GM10266 (cell line): ENCODE measurements around the gene LPP.

Experiments used
- DNase-seq: peaks from one replicate; pipeline ENCODE4 v3.0.0; 2012; ENCODE audit errors: extremely low spot score
- CTCF ChIP-seq: IDR thresholded peaks from 2 replicates; pipeline ENCODE4 v1.5.1; 2012; ENCODE audit warnings: mild to moderate bottlenecking, low read depth; ENCODE audit not compliant: control insufficient read depth, insufficient read depth; ENCODE audit errors: missing control alignments

The LPP gene

GRCh38 chr3:188431040-188431439, 277.1 kb downstream of the LPP start:
- DNase-seq: no peak
- TF ChIP-seq CTCF: no peak

GRCh38 chr3:188431553-188431952, 277.6 kb downstream of the LPP start:
- no peak for DNase-seq
- TF ChIP-seq CTCF: no peak

- DNase-seq: no peak
- no peak for TF ChIP-seq CTCF
Observed at GRCh38 chr3:188432802-188433520, 279.0 kb downstream of the LPP start.

GRCh38 chr3:188433521-188434150, 279.7 kb downstream of the LPP start:
- no peak for TF ChIP-seq CTCF
- DNase-seq: no peak

- TF ChIP-seq CTCF: no peak
- DNase-seq: no peak
Observed at GRCh38 chr3:188434594-188434993, 280.6 kb downstream of the LPP start.

- no peak for TF ChIP-seq CTCF
- DNase-seq: no peak
Observed at GRCh38 chr3:188435266-188435665, 281.3 kb downstream of the LPP start.

- no peak for DNase-seq
- TF ChIP-seq CTCF: no peak
Observed at GRCh38 chr3:188437926-188438325, 284.0 kb downstream of the LPP start.
